Measurements from ENCODE around the gene SOX1. TPM values are rescaled to one million over a fixed set of nuclear protein-coding genes. Genes with fewer than 3 reads are reported as not detected.

Gene SOX1
- polyA plus RNA-seq, 1 of the 3 experiments (the other 2 are of a cell fraction), result not detected

DNA sequence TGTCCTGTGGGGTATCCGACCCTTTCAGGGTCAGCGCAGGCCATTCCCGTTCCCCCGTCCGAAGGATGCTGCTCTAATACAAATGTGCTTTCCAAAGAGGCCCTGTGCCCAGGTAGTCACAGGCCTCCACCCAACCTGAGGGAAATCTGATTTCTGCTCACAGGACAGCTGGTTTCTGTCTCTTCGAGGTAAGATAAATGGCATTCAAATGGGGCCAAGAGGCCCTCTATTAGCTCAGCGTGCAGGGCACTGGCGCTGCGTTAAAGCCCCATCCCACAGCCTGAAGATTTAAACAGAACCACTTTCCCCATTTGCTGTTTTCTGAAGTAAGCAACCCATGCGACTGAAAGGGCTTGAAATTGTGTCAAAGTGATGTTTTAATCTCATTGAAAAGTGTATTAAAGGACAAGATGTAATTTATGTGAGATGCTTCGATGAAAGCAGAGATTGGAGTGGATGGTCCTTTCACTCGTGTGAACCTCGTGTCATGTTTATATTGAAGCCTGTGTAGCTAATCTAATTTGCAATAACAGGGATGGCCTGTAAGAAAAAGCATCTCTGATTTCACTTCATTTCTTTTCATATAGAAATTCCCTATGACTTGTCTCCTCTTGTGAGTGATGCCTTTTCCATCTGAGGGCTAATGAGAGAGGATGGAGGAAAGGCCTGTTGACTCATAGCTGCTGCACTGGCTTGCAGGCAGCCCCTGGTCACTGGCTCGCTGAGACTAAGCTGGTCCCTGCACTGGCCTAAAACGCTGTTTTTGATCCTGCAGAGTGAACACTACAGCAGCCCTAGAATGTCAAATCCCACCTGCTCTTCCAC lies 7.3 kb upstream of the SOX1 start:
- no peak for DNase-seq
- no peak overlapping the region for H2AFZ ChIP-seq (ENCODE audit: low read depth)
- H3K9me3 ChIP-seq, result no peaks in the 10 kb centered on the region
- H3K27ac ChIP-seq (ENCODE audit: low read depth in 2 of 2, low read length in 1 of 2), result no peak overlapping the region
- H3K9me2 ChIP-seq, result no peaks in the 10 kb centered on the region
- no peaks in the 10 kb centered on the region for H3F3A ChIP-seq (replicated peaks; ENCODE audit: insufficient read depth)
- no peaks in the 10 kb centered on the region for H4K20me1 ChIP-seq (ENCODE audit: insufficient read depth)
- no peaks in the 10 kb centered on the region for H3K36me3 ChIP-seq (replicated peaks in 1 of 2; ENCODE audit: control insufficient read depth in 1 of 2, insufficient read depth in 2 of 2, low read length in 1 of 2)
- H3K4me1 ChIP-seq (ENCODE audit: control insufficient read depth in 1 of 2, insufficient read depth in 2 of 2, low read depth in 1 of 2, low read length in 1 of 2), result no peaks in the 10 kb centered on the region
- ChIA-PET POLR2A (no interaction called here), CTCF (no interaction called here)
- no peak overlapping the region for H3K9ac ChIP-seq
- H3K27me3 ChIP-seq (ENCODE audit: insufficient read depth), result peaks cover 96% of the 10 kb centered on the region
- TF ChIP-seq, protein P1, sequence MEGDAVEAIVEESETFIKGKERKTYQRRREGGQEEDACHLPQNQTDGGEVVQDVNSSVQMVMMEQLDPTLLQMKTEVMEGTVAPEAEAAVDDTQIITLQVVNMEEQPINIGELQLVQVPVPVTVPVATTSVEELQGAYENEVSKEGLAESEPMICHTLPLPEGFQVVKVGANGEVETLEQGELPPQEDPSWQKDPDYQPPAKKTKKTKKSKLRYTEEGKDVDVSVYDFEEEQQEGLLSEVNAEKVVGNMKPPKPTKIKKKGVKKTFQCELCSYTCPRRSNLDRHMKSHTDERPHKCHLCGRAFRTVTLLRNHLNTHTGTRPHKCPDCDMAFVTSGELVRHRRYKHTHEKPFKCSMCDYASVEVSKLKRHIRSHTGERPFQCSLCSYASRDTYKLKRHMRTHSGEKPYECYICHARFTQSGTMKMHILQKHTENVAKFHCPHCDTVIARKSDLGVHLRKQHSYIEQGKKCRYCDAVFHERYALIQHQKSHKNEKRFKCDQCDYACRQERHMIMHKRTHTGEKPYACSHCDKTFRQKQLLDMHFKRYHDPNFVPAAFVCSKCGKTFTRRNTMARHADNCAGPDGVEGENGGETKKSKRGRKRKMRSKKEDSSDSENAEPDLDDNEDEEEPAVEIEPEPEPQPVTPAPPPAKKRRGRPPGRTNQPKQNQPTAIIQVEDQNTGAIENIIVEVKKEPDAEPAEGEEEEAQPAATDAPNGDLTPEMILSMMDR (IDR thresholded peaks at IDR 0.05), result no peak
- TF ChIP-seq SMC3 (IDR thresholded peaks at IDR 0.05; ENCODE audit: low read depth, low read length), result no peak
- TF ChIP-seq GABPA (IDR thresholded peaks at IDR 0.05; ENCODE audit: low read depth), result no peak
- TF ChIP-seq RAD21 (IDR thresholded peaks at IDR 0.05; ENCODE audit: low read length), result no peak
- TF ChIP-seq RXRA (IDR thresholded peaks at IDR 0.05; ENCODE audit: borderline replicate concordance, low read depth), result no peak
- TF ChIP-seq POLR2AphosphoS5 (IDR thresholded peaks at IDR 0.05; ENCODE audit: low read depth, low read length), result no peak
- no peak for TF ChIP-seq EP300 (IDR thresholded peaks at IDR 0.05; ENCODE audit: borderline replicate concordance in 1 of 2, low read depth in 1 of 2, low read length in 1 of 2)
- no peak for TF ChIP-seq TAF1 (IDR thresholded peaks at IDR 0.05; ENCODE audit: borderline replicate concordance, low read depth, low read length)
- TF ChIP-seq, protein P2, sequence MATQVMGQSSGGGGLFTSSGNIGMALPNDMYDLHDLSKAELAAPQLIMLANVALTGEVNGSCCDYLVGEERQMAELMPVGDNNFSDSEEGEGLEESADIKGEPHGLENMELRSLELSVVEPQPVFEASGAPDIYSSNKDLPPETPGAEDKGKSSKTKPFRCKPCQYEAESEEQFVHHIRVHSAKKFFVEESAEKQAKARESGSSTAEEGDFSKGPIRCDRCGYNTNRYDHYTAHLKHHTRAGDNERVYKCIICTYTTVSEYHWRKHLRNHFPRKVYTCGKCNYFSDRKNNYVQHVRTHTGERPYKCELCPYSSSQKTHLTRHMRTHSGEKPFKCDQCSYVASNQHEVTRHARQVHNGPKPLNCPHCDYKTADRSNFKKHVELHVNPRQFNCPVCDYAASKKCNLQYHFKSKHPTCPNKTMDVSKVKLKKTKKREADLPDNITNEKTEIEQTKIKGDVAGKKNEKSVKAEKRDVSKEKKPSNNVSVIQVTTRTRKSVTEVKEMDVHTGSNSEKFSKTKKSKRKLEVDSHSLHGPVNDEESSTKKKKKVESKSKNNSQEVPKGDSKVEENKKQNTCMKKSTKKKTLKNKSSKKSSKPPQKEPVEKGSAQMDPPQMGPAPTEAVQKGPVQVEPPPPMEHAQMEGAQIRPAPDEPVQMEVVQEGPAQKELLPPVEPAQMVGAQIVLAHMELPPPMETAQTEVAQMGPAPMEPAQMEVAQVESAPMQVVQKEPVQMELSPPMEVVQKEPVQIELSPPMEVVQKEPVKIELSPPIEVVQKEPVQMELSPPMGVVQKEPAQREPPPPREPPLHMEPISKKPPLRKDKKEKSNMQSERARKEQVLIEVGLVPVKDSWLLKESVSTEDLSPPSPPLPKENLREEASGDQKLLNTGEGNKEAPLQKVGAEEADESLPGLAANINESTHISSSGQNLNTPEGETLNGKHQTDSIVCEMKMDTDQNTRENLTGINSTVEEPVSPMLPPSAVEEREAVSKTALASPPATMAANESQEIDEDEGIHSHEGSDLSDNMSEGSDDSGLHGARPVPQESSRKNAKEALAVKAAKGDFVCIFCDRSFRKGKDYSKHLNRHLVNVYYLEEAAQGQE (IDR thresholded peaks at IDR 0.05; ENCODE audit: low read depth, low read length), result no peak
- no peak for TF ChIP-seq SIN3A (IDR thresholded peaks at IDR 0.05; ENCODE audit: borderline replicate concordance, low read depth, low read length)
- no peak overlapping the region for H3K4me2 ChIP-seq
- no peaks in the 10 kb centered on the region for H3K79me2 ChIP-seq (ENCODE audit: insufficient read depth)
- no peak overlapping the region for H3K4me3 ChIP-seq (ENCODE audit: low read depth in 2 of 2, low read length in 1 of 2)
- WGBS (ENCODE audit: low lambda C conversion rate), result 20% methylated on average over 15 of the region's 15 CpGs
